GM21390 (cell line): ENCODE results near the gene TMED4.

Experiments
- ATAC-seq: cut with Tn5 transposase; IDR thresholded peaks from one replicate; pipeline ENCODE4 v1.9.1; 2021; ENCODE audit not compliant: unreplicated experiment

TMED4 gene

DNA sequence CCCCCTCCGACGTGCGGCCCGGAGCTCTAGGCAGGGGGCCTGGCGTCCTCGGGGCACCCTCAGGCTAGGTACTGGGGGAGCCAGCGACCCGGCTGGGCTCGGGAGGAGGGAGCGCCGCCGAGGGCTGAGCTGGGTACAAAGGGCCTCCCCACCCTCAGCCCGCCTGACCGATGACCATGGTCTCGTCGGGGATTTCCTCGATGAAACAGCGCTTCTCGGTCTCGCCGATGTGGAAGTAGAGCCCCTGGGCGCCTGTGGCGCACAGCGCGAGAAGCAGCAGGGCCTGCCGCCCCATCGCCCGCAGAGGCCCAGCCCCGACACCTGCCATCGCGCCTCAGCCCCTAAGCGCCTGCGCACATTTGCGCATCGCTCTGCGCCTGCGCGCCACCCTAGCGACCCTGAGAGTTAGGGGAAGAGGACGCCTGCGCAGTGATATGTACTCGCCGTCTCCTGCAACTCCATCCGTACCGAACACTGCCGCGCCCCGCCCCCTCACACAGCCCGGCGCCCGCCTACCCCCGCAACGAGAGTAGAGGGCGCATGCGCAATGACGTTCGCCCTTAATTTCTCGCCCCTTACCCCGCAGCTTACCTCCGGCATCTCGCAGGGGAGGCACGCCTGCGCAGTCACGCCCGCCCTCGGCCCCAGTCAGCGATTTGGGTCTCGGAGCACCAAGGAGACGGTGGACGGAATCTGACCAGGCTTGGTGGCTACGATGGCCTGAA is at the start of gene TMED4:
TMED4 (minus strand) TSS at position 353 of the 725 bp plus-strand sequence; CDS start at position 328, 25 bp downstream.
- ATAC-seq = peak; percentile 76

DNA sequence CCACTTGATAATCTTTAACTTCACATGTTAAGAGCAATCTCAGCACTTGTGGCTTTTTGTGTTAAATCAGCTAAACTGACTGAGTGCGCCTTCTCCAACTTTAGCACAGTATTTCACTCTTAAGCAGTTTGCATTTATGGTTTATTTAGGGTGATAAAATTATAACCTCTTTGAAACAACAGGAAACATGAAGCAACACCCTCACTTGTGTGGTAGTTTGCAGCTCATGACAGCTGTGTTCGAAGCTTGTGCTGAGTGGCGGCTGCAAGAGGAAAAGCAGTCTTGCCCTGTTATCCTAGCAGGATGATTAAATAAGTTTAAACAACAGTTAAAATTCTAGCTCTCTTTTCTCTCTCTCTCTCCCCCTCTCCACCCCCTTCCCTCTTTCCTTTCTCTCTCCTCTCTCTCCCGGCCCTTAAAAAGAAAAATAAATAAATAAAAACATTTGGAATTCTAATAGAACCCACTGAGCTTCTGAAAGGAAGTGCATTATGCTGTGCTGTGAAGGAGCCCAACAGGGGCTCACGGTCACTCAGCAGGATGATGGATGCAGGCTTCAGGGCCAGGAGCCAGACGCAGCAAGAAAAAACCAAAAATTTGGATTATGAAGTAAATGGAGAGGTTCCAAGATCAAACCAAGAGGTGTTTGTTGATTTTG is 49.6 kb upstream of the TMED4 start:
- no peak for ATAC-seq

DNA sequence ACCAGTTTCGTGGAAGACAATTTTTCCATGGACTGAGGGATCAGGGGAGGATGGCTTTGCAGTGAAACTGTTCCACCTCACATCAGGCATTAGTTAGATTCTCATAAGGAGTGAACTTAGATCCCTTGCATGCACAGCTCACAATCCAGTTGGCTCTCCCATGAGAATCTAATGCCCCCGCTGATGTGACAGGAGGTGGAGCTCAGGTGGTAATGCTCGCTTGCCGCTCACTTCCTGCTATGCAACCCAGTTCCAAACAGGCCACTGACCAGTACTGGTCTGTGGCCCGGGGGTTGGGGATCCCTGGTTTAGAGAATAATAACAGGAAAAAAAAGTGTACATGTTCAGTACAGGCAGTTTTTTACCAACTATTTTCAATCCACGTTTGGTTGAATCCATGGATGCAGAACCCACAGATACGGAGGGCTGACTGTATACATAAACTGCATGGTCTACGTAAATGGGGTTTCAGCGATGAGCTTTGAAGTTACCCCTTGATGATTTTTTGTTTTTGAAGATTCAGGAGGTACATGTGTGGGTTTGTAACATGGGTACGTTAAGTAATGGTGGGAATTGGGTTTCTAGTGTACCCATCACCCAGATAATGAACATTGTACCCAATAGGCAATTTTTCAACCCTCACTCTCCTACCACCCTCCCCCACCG is 48.9 kb upstream of the TMED4 start:
- no peak for ATAC-seq

DNA sequence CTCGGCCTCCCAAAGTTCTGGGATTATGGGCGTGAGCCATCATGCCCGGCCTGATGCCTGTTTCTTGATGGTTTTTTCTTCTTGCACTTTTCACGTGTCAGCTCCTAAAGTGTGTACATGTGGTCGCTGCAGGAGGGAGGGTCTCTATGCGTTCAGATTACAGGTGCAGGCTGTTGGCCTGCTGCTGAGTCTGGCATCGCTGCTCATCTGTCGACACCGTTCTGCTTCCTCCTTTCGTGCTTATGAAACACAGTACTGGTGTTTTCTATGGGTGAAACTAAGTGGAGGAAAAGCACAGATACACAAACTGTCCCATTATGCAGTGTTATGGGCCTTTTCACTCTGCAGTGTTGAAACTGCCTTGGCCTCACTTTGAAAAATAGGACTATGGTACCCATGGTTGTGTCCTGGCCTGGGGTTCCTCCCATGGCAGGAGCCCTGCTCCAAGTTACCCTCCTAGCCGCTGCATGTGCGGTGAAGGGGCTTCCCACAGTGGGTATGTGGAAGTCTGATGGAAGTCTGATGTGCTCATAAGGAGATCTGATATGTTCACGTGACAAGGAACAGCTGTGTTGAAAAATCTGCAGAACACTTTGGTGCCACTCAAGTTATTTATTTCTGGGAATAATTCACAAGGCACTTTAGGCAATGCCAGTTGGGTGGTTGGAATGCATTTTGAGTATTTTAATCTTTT is 47.9 kb upstream of the TMED4 start:
- ATAC-seq = peak; percentile 45

DNA sequence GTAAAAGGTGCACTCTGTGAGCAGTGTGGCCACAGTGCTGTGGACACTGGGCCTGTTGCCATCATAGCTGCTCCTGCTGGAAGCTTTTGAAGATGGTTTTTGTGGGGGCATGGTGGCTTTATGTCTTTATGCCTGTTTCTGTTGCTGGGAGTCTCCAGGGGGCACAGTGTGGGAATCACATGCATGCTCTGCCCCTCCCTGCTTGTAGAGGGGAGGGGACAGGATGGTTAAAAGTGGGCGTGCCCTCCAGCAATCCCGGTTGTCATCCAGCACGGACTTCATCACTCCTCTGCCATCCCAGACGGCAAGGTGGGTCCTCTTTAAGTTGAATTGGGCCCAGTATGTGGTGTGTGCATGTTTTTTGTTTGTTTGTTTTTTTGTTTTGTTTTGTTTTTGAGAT is 44.6 kb upstream of the TMED4 start:
- no peak for ATAC-seq

DNA sequence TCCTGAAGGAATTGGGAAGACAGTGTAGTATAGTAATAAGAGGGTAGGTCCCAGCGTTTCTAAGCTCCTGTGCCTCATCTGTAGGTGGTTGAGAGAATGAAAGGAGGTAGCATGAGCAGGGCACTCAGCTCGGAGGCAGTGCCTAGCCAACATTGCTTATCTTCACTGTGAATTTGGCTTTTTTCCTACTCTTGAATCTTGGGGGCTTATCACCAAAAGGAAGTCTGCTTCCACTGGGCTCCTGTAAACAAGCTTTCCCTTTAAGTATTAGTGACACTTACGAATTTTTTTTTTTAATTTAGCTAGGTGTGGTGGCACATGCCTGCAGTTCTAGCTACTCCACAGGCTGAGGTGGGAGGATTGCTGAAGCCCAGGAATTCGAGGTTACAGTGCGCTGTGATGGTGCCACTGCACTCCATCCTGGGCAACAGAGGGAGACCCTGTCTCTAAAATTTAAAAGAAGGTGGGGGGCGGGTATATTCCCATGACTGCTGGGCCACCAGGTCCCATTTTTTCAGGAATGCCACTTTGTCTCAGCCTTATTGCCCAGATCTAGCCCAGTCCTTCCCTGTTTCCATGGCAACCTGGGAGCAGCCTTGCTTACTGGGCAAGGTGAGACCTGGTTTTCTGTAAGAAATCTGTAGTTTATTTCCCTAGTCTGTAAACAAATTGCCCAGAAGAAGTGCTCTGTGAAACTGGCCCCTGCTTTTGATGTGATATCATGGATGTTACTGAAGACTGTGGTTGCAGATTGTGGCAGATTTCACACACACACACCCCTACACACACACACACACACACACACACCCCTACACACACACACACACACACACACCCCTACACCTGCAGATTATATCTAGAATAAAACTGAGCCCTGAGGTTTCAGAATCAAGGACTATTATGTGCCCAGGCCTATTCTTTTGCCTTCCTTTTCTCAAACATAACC is 43.8 kb upstream of the TMED4 start:
- ATAC-seq = no peak

DNA sequence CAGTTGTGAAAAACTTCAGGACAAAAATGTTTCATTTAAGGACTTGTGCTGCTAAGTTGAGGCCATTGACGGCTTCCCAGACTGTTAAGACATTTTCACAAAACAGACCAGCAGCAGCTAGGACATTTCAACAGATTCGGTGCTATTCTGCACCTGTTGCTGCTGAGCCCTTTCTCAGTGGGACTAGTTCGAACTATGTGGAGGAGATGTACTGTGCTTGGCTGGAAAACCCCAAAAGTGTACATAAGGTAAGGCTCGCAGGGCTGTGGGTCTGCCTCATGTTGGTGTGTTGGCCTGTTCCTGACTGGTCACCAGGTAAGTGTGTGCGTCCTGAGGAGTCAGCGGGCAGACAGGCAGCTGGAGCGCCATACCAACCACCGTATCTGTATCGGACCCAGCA is 42.3 kb upstream of the TMED4 start:
- ATAC-seq = no peak

DNA sequence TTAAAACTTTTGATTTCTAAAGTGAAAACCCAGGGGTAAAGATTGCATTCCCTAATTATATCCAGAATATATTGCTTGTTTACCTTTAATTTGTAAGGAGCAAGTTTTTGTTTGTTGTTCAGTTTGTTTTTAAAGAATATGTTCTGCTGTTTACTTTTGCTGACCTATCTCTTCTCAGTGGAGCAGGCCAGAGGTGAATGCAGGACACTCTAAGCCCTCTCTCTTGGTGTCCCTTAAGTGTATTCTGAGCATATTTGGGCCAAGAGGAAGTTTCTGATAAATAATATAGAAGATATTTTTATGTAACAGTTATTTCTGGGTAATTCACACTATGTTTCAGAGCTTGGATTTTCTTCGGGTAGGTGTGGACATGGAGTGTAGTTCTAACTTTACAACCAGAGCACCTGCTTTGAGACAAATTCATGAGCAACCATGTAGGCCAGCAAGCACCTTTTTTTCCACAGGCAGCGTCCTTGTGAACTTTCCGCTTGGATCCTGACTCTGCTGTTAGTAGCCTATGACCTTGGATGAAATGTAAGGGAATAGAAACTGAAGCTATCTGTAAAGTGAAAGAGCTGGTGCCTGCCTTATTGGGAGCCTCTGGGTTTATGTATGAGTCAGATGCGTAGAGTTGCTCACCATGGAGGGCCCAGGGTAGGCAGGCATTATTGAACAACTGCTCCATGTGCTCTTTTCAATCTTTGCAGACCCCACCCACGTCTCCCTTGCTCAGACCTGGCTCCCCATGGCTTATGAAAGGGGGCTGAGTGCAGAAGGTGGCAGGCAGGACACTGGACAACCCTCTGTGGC is 40.5 kb upstream of the TMED4 start:
- peak; percentile 70 for ATAC-seq

DNA sequence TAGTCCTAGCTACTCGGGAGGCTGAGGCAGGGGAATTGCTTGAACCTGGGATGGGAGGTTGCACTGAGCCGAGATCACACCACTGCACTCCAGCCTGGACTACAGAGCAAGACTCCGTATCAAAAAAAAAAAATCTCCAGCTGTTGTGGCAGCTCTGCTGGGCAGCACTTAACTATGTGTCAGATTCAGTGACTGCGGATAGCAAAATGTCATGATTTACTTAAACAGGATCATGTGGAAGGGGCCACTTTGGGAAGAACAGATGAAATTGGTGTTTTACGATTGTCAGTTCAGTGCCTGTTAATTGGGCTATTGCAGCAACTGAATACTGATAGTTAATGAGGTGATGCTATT is 39.7 kb upstream of the TMED4 start:
- no peak for ATAC-seq

DNA sequence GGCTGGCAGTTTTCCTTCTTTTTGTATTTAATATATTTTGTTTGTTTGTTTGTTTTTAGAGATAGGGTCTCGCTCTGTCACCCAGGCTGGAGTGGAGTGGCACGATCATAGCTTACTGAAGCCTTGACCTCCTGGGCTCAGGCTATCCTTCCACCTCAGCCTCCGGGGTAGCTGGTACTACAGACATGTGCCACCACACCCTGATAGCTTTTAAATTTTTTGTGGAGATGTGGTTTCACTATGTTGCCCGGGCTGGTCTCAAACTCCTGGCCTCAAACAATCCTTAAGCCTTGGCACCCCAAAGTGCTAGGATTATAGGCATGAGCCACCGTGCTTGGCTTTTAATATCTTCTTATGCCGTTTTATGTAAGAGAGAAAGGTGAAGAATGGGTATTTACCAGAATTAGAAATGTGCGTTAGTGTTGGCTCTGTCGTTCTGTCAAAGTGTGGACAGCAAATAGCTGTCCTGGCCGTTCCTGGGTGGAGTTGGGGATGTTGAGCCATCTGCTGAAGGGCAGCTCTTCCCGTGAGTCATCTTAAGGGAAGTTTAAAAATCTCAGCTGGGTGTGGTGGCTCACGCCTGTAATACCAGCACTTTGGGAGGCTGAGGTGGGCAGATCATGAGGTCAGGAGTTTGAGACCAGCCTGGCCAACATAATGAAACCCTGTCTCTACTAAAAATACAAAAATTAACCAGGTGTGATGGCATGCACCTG is 39.2 kb upstream of the TMED4 start:
- no peak for ATAC-seq

DNA sequence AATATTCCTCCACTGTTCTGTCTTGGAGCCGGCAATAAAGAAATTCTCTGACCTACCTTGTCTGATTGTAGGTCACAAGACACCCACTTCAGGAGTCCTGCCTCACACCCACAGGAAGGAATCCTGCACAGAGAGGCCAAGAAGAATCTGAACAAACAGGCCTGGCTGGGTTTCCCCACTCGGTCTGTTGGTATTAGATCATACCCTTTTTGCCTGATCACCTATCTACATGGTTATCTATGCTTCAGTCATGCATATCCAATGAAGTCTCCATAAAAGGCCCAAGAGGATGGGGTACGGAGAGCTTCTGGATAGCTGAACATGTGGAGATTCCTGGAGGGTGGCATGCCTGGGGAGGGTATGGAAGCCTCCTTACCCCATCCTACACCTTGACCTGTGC is 36.7 kb upstream of the TMED4 start:
- ATAC-seq = no peak

DNA sequence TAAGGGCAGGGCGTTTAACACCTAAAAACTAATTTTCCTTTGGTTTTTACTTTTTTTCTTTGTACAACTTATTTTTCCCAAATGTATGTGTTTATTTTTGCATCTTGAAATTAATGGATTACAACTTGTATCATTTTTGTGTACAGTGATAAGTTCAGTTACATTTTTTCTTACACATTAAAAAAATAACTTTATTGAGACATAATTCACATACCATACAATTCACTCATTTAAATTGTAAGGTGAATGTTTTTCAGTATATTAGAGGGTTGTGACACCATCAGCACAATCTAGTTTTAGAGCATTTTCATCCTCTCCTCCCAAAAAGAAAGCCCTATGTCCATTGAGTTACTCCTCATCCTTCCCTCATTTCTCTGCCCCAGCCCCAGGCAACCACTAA is 36.0 kb upstream of the TMED4 start:
- ATAC-seq = no peak

DNA sequence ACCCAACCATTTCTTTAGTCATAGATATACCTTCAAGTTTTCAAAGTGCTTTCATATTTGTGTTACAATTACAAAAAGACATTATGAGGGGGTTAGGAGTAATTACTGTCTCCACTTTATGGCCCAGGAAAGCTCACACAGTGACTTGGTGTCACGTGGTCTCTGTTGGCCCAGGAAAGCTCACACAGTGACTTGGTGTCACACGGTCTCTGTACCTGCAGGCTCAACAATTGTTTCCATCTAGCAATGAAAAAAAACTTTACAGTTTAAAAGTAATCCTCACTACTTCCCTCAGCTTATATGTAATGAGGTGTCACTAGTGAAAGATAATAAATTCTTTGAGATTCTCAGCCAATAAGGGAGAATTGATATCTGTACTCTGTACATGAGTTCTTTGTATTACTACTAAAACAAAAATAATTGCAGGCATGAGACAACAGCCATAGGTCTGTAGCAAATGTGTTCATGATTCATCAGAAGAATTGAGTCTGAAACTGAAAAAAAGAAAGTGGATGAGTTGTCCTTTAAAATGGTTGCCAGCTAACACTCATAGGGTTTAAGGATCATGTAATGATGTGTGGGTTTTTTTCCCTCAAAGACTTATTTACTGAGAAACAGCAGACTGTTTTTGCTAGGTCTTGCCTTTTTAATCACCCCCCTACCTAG is 35.3 kb upstream of the TMED4 start:
- ATAC-seq = no peak

DNA sequence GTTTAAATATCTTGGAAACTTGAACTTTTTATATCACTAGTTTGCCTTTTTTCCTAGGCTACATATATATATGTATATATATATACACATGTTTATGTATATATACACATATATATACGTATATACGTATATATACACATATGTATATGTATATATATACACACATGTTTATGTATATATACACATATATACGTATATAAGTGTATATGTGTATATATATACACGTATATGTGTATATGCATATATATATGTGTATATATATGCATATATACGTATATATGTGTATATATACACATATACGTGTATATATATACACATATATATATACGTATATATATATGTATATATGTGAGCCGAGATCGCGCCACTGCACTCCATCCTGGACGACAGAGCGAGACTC is 34.5 kb upstream of the TMED4 start:
- no peak for ATAC-seq

DNA sequence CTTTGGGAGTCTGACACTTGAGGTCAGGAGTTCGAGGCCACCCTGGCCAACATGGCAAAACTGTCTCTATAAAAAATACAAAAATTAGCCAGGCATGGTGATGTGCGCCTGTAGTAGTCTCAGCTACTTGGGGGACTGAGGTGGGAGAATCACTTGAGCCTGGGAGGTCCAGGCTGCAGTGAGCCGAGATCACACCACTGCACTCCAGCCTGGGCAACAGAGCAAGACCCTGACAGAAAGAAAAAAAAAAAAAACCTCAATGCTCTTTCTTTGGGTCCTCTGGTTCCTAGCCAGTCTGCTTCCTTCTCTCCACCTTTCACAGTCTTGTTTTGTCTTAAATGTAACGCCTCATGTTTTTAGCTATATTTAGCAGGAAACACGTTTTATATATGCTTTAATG is 33.8 kb upstream of the TMED4 start:
- no peak for ATAC-seq

DNA sequence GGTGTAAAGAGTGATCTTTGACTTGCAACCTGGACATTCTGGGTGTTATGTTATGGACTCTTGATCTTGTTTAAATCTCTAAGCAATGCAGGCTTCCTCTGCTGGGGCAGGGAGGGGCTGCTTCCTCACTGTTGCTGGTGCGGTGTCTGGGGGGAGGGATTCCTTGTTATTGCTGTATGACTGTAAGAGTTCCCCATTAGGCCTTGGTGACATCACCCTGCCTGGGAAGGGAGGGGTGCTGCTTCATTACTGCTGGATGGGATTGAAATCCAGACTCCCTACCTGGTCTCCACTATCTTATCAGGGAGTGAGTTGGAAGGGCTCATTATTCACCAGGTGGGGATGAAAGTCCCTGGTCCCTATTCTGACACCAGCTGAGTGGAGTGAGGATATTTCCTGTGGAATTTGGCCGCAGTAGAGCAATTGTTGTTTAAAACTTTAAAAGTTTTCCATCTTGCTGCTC is 33.1 kb upstream of the TMED4 start:
- ATAC-seq = no peak

DNA sequence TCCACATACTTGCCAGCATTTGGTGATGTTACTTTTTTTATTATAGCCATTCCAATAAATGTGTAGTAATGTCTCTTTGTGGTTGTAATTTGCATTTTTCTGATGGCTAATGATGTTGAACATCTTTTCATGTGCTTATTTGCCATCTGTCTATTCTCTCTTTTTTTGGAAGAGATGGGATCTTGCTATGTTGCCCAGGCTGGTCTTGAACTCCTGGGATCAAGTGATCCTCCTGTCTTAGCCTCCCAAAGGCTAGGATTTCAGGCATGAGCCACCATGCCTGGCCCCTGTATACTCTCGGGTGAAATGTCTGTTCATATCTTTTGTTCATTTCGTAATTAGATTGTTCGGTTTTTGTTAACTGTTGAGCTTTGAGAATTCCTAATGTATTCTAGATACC is 27.8 kb upstream of the TMED4 start:
- ATAC-seq = no peak

DNA sequence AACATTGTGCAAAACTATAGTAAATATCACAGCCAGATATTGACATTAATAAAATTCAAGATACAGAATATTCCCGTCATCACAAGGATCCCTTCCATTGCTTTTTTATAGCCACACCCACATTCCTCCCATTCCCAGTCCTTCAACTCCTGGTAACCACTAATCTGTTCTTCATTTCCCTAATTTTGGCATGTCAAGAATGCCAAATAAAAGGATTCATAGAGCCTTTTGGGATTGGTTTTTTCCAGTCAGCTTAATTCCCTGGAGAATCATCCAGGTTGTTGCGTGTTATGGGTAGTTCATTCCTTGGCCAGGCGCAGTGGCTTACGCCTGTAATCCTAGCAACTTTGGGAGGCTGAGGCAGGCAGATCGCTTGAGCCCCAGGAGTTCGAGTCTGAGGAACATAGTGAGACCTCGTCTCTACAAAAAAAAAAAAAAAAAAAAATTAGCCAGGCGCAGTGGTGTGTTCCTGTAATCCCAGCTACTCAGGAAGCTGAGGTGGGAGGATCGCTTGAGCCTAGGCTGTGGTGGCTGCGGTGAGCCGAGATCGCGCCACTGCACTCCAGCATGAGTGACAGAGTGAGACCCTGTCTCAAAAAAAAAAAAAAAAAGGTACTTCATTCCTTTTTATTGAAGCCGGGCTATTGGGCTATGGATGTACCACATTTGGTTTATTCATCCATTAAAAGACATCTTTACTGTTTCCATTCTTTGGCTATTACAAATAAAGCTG is 27.1 kb upstream of the TMED4 start:
- ATAC-seq = no peak
